GM18499 (cell line): ENCODE data around the gene CSRP1.
"Not testable (repeated sequence)": the region's sequence is repeated elsewhere in the genome, so short reads cannot be mapped to it uniquely, and the experiment has no call there.

ENCODE experiments used
- ATAC-seq: cut with Tn5 transposase; IDR thresholded peaks from one replicate; pipeline ENCODE4 v1.9.1; 2021; ENCODE audit warnings: moderate number of reproducible peaks; ENCODE audit not compliant: insufficient read depth, unreplicated experiment

The CSRP1 gene

GRCh38 chr1:201481761-201482493 is 25.0 kb downstream of the CSRP1 start:
- ATAC-seq, result no peak

- no peak for ATAC-seq
Measured at GRCh38 chr1:201481004-201481380, 25.9 kb downstream of the CSRP1 start.

GRCh38 chr1:201480231-201481003 is 26.5 kb downstream of the CSRP1 start:
- ATAC-seq, result no peak

- ATAC-seq, result no peak
Measured at GRCh38 chr1:201479201-201479730, 27.7 kb downstream of the CSRP1 start.

GRCh38 chr1:201478666-201479065 is 28.3 kb downstream of the CSRP1 start:
- ATAC-seq, result not testable (repeated sequence)

- ATAC-seq, result no peak
Measured at GRCh38 chr1:201476670-201477344, 30.1 kb downstream of the CSRP1 start.

GRCh38 chr1:201475915-201476669 is 30.8 kb downstream of the CSRP1 start:
- ATAC-seq, result no peak

GRCh38 chr1:201475130-201475529 is 31.8 kb downstream of the CSRP1 start:
- no peak for ATAC-seq

- no peak for ATAC-seq
Measured at GRCh38 chr1:201473296-201473695, 33.6 kb downstream of the CSRP1 start.

GRCh38 chr1:201472321-201472720 is 34.6 kb downstream of the CSRP1 start:
- ATAC-seq, result not testable (repeated sequence)

- no peak for ATAC-seq
Measured at GRCh38 chr1:201471772-201472171, 35.2 kb downstream of the CSRP1 start.

GRCh38 chr1:201470581-201470980 is 36.3 kb downstream of the CSRP1 start:
- no peak for ATAC-seq

- ATAC-seq, result no peak
Measured at GRCh38 chr1:201469645-201470074, 37.3 kb downstream of the CSRP1 start.

GRCh38 chr1:201468844-201469644 is 37.9 kb downstream of the CSRP1 start, which contains the start of gene PHLDA3:
Gene PHLDA3 (minus strand): TSS chr1:201469188. CDS start chr1:201468786, 402 bp downstream.
- no peak for ATAC-seq

GRCh38 chr1:201468501-201468843 is 38.5 kb downstream of the CSRP1 start:
- no peak for ATAC-seq

GRCh38 chr1:201466492-201466891 is 40.4 kb downstream of the CSRP1 start:
- no peak for ATAC-seq

GRCh38 chr1:201465698-201466290 is 41.1 kb downstream of the CSRP1 start:
- no peak for ATAC-seq

GRCh38 chr1:201463071-201463552 is 43.8 kb downstream of the CSRP1 start:
- ATAC-seq, result no peak
